A549 (cell line): ENCODE results near the gene BNC2. TPM values are rescaled to one million over a fixed set of nuclear protein-coding genes. Genes with fewer than 3 reads are reported as not detected.

Experiments used
- ATAC-seq, 2 experiments: fragments of 200-7000 bp in 1 of 2; fragments of >200 bp in 1 of 2; cut with Nextera tagmentation in 1 of 2; cut with Tn5 transposase in 1 of 2; 3 replicates each; pipeline versions ENCODE4 v1.8.0 to v1.9.1; 2018 to 2020; ENCODE audit warnings: mild to moderate bottlenecking in 1 of 2, moderate library complexity in 1 of 2
- CTCF ChIA-PET: fragments of 300-600 bp; sonication (Branson Sonifier 250); formaldehyde crosslinking; extraction: SDS; loops from one replicate; lab custom pipeline; 2021; ENCODE audit warnings: antibody characterized with exemption, inconsistent platforms; lab: Yijun Ruan, JAX
- POLR2A ChIA-PET: fragments of 350-600 bp; formaldehyde crosslinking; extraction: SDS; loops from one replicate; lab custom pipeline; 2021; ENCODE audit warnings: antibody characterized with exemption, inconsistent platforms; lab: Yijun Ruan, JAX
- DNase-seq, 2 experiments: peaks; one replicate each; pipeline versions ENCODE4 v3.0.0 to v3.0.0-alpha.2; 2011 to 2016; ENCODE audit warnings: low read depth in 1 of 2, low spot score in 1 of 2
- FAIRE-seq: peaks from 2 replicates; lab custom pipeline; 2011; peaks lifted over from hg19 to GRCh38; lab: Jason Lieb, UNC
- H3K27ac ChIP-seq, 2 experiments: fragments of >200 bp; sonication (Bioruptor Twin); formaldehyde crosslinking; 3 replicates each; pipeline ENCODE4 v1.5.1; 2016 to 2017
- H3K4me1 ChIP-seq: fragments of >200 bp; sonication (Bioruptor Twin); formaldehyde crosslinking; 3 replicates; pipeline ENCODE4 v1.6.1; 2016
- H3K4me2 ChIP-seq: fragments of >200 bp; sonication (Bioruptor Twin); formaldehyde crosslinking; 3 replicates; pipeline ENCODE4 v1.6.1; 2016
- H3K4me3 ChIP-seq: fragments of >200 bp; sonication (Bioruptor Twin); formaldehyde crosslinking; 3 replicates; pipeline ENCODE4 v1.5.1; 2016
- H3K9me3 ChIP-seq: fragments of >200 bp; sonication (Bioruptor Twin); formaldehyde crosslinking; 3 replicates; pipeline ENCODE4 v1.6.1; 2016
- CEBPB ChIP-seq, 2 experiments: fragments of >200 bp in 1 of 2; sonication (Bioruptor Twin) in 1 of 2; formaldehyde crosslinking in 1 of 2; IDR thresholded peaks; 2 replicates each; pipeline ENCODE4 v1.6.1; 2012 to 2016
- CHD4 ChIP-seq: fragments of 200-600 bp; sonication (generic); IDR thresholded peaks from 2 replicates; pipeline ENCODE4 v1.6.1; 2016; ENCODE audit warnings: antibody characterized with exemption, mild to moderate bottlenecking, borderline replicate concordance
- ELK1 ChIP-seq: fragments of 150-350 bp; IDR thresholded peaks from 2 replicates; pipeline ENCODE4 v1.6.1; 2014; ENCODE audit warnings: low read depth, mild to moderate bottlenecking, low read length
- EP300 ChIP-seq, 2 experiments: fragments of >200 bp; sonication (Bioruptor Twin); formaldehyde crosslinking; IDR thresholded peaks; 2 replicates in 1 of 2; 3 replicates in 1 of 2; pipeline ENCODE4 v1.6.1; 2016 to 2017
- ESRRA ChIP-seq: fragments of 150-350 bp; IDR thresholded peaks from 2 replicates; pipeline ENCODE4 v1.6.1; 2014; ENCODE audit warnings: mild to moderate bottlenecking, low read length, borderline replicate concordance
- FOSB ChIP-seq: fragments of 250-450 bp; sonication (Bioruptor Pico); IDR thresholded peaks from 2 replicates; pipeline ENCODE4 v1.5.0; 2020; ENCODE audit warnings: mild to moderate bottlenecking, moderate library complexity
- GATA3 ChIP-seq: IDR thresholded peaks from 2 replicates; pipeline ENCODE4 v1.6.1; 2012; ENCODE audit warnings: borderline replicate concordance
- HDAC2 ChIP-seq: fragments of 200-600 bp; sonication (generic); IDR thresholded peaks from 2 replicates; pipeline ENCODE4 v1.6.1; 2016
- HMGXB4 ChIP-seq: fragments of 250-450 bp; sonication (Bioruptor Pico); IDR thresholded peaks from 2 replicates; pipeline ENCODE4 v1.5.0; 2021; ENCODE audit warnings: mild to moderate bottlenecking, moderate library complexity, borderline replicate concordance
- HOXA7 ChIP-seq: fragments of 250-450 bp; sonication (Bioruptor Pico); IDR thresholded peaks from 2 replicates; pipeline ENCODE4 v1.5.0; 2020; ENCODE audit warnings: mild to moderate bottlenecking, moderate library complexity
- HOXB5 ChIP-seq: fragments of 250-450 bp; sonication (Bioruptor Pico); IDR thresholded peaks from 2 replicates; pipeline ENCODE4 v1.5.0; 2020; ENCODE audit warnings: mild to moderate bottlenecking, moderate library complexity
- JUN ChIP-seq, 2 experiments: fragments of >200 bp; sonication (Bioruptor Twin); formaldehyde crosslinking; IDR thresholded peaks; 2 replicates in 1 of 2; 3 replicates in 1 of 2; pipeline ENCODE4 v1.6.1; 2016 to 2017
- JUNB ChIP-seq: fragments of >200 bp; sonication (Bioruptor Twin); formaldehyde crosslinking; IDR thresholded peaks from 2 replicates; pipeline ENCODE4 v1.6.1; 2016
- KDM1A ChIP-seq: fragments of 200-600 bp; sonication (generic); IDR thresholded peaks from 2 replicates; pipeline ENCODE4 v1.6.1; 2016; ENCODE audit warnings: low read depth, mild to moderate bottlenecking
- KDM5A ChIP-seq: fragments of 200-600 bp; sonication (generic); IDR thresholded peaks from 2 replicates; pipeline ENCODE4 v1.6.1; 2016; ENCODE audit warnings: antibody characterized with exemption, mild to moderate bottlenecking
- NPAS2 ChIP-seq: fragments of 250-450 bp; sonication (Bioruptor Pico); IDR thresholded peaks from 2 replicates; pipeline ENCODE4 v1.8.0; 2022; ENCODE audit warnings: mild to moderate bottlenecking, moderate library complexity, borderline replicate concordance
- PHF8 ChIP-seq: fragments of 200-600 bp; sonication (generic); IDR thresholded peaks from 2 replicates; pipeline ENCODE4 v1.6.1; 2016; ENCODE audit warnings: low read depth, mild to moderate bottlenecking, antibody characterized with exemption, moderate library complexity, borderline replicate concordance
- RNF2 ChIP-seq: fragments of 200-600 bp; sonication (generic); IDR thresholded peaks from 2 replicates; pipeline ENCODE4 v1.6.1; 2016; ENCODE audit warnings: low read depth, mild to moderate bottlenecking, antibody characterized with exemption, moderate library complexity, borderline replicate concordance
- SMC3 ChIP-seq: fragments of >200 bp; sonication (Bioruptor Twin); formaldehyde crosslinking; IDR thresholded peaks from 3 replicates; pipeline ENCODE4 v1.6.1; 2018; ENCODE audit warnings: inconsistent platforms
- ZFP36 ChIP-seq: fragments of 450-650 bp; IDR thresholded peaks from 2 replicates; pipeline ENCODE4 v1.6.1; 2014; ENCODE audit warnings: borderline replicate concordance; ENCODE audit not compliant: partially characterized antibody
- ZSCAN20 ChIP-seq: fragments of 250-450 bp; sonication (Bioruptor Pico); IDR thresholded peaks from 2 replicates; pipeline ENCODE4 v1.8.0; 2022; ENCODE audit warnings: mild to moderate bottlenecking, moderate library complexity
- WGBS: methylation state at CpG from one replicate; pipeline ENCODE4 v1.1.6; 2017; ENCODE audit errors: missing lambda C conversion rate; 5-methylcytosine and 5-hydroxymethylcytosine counted together
- polyA plus RNA-seq, 4 experiments: library from polyadenylated mRNA; depleted of rRNA in 3 of 4; stranded (reverse); fragments of >200 nt; fragmentation: RNase III in 1 of 4; extraction: RNeasy Plus Mini Kit Qiagen cat#74134 plus additional on column Dnase treatment in 1 of 4; gene quantifications; 2 replicates in 3 of 4; 3 replicates in 1 of 4; pipeline ENCODE4 v1.2.3, GENCODE V29; 2011 to 2017

BNC2 gene
- polyA plus RNA-seq, 2 of the 4 experiments (the other 2 are of a cell fraction): 6.2 to 7.5 TPM

GRCh38 chr9:16613605-16614004 is 256.9 kb downstream of the BNC2 start:
- Histone ChIP-seq H3K27ac (no peak overlapping the region), H3K9me3 (no peaks in the 10 kb centered on the region), H3K4me2 (no peak overlapping the region), H3K4me3 (no peak overlapping the region), H3K4me1 (0 out of 3 replicates have a peak, but pooled peaks cover 6% of the 10 kb centered on the region)
- ATAC-seq: no peak
- POLR2A ChIA-PET: no interaction called here
- no peak for FAIRE-seq
- no peak for DNase-seq
- WGBS: 60% methylated on average over 3 of the region's 3 CpGs
- no peak for TF ChIP-seq EP300 (IDR thresholded peaks at IDR 0.05)
- CTCF ChIA-PET: no interaction called here

GRCh38 chr9:16613051-16613450 is 257.4 kb downstream of the BNC2 start:
- ChIA-PET POLR2A (no interaction called here), CTCF (no interaction called here)
- 70% methylated on average over 1 of the region's 1 CpG for WGBS
- no peaks in the 10 kb centered on the region for H3K9me3 ChIP-seq
- TF ChIP-seq NPAS2 (CRISPR knock-in tag) (no peak), JUNB (no peak), KDM1A (no peak), ESRRA (no peak), SMC3 (no peak), ELK1 (no peak), HMGXB4 (CRISPR knock-in tag) (no peak), JUN (IDR thresholded peaks at IDR 0.05) (no peak), HDAC2 (no peak), KDM5A (no peak)
- H3K4me1 ChIP-seq: peaks cover 3% of the 10 kb centered on the region; the same call in 1 of the 3 replicates
- H3K4me3 ChIP-seq: no peak overlapping the region
- DNase-seq: no peak
- ATAC-seq: no peak
- H3K27ac ChIP-seq: no peak overlapping the region
- no peak overlapping the region for H3K4me2 ChIP-seq
- no peak for FAIRE-seq

- Histone ChIP-seq H3K4me2 (no peak overlapping the region), H3K9me3 (no peaks in the 10 kb centered on the region), H3K27ac (no peak overlapping the region)
- ChIA-PET CTCF (no interaction called here), POLR2A (no interaction called here)
- no peak for ATAC-seq
- no peak for TF ChIP-seq RNF2
- TF ChIP-seq CEBPB (IDR thresholded peaks at IDR 0.05): no peak
- no peak for TF ChIP-seq HOXA7
- no peak for TF ChIP-seq ZSCAN20 (CRISPR knock-in tag)
- TF ChIP-seq KDM1A: no peak
- no peak for TF ChIP-seq FOSB
- TF ChIP-seq GATA3: no peak
- TF ChIP-seq PHF8: no peak
- no peak for TF ChIP-seq KDM5A
- TF ChIP-seq HOXB5 (CRISPR knock-in tag): no peak
- TF ChIP-seq, all 56 proteins: peak for 0
- DNase-seq (no peak), FAIRE-seq (no peak)
- H3K4me3 ChIP-seq: no peak overlapping the region
- WGBS: 96% methylated on average over 1 of the region's 1 CpG
- peaks cover 3% of the 10 kb centered on the region; the same call in 1 of the 3 replicates for H3K4me1 ChIP-seq
Measured at GRCh38 chr9:16612627-16613026, 257.8 kb downstream of the BNC2 start.

- Histone ChIP-seq H3K9me3 (no peaks in the 10 kb centered on the region), H3K27ac (no peak overlapping the region), H3K4me3 (no peak overlapping the region)
- 63% methylated on average over 2 of the region's 2 CpGs for WGBS
- POLR2A ChIA-PET: no interaction called here
- TF ChIP-seq CHD4 (no peak), ZFP36 (no peak), PHF8 (no peak), KDM5A (no peak), HDAC2 (no peak)
- TF ChIP-seq, all 56 proteins: peak for 0
- Histone ChIP-seq H3K4me2 (no peak overlapping the region), H3K4me1 (peaks cover 3% of the 10 kb centered on the region; the same call in 1 of the 3 replicates)
- no peak for ATAC-seq
- DNase-seq: no peak
- CTCF ChIA-PET: no interaction called here
- FAIRE-seq: no peak
Measured at GRCh38 chr9:16611983-16612382, 258.5 kb downstream of the BNC2 start.
